Skin epidermis (tissue), 12 donors: ENCODE data around the gene REM2.

ENCODE experiments used
- H3K27ac ChIP-seq, 21 experiments: fragments of 200-600 bp; sonication (generic) in 11 of 21; one replicate each; pipeline ENCODE4 v1.5.0; 2020; ENCODE audit warnings: mild to moderate bottlenecking in 3 of 21, inconsistent platforms in 2 of 21, moderate library complexity in 2 of 21
- H3K4me3 ChIP-seq, 7 experiments: fragments of 200-600 bp; sonication (generic) in 2 of 7; one replicate each; pipeline ENCODE4 v1.5.0; 2020; ENCODE audit warnings: inconsistent platforms in 2 of 7, mild to moderate bottlenecking in 2 of 7, moderate library complexity in 1 of 7

REM2 gene

DNA sequence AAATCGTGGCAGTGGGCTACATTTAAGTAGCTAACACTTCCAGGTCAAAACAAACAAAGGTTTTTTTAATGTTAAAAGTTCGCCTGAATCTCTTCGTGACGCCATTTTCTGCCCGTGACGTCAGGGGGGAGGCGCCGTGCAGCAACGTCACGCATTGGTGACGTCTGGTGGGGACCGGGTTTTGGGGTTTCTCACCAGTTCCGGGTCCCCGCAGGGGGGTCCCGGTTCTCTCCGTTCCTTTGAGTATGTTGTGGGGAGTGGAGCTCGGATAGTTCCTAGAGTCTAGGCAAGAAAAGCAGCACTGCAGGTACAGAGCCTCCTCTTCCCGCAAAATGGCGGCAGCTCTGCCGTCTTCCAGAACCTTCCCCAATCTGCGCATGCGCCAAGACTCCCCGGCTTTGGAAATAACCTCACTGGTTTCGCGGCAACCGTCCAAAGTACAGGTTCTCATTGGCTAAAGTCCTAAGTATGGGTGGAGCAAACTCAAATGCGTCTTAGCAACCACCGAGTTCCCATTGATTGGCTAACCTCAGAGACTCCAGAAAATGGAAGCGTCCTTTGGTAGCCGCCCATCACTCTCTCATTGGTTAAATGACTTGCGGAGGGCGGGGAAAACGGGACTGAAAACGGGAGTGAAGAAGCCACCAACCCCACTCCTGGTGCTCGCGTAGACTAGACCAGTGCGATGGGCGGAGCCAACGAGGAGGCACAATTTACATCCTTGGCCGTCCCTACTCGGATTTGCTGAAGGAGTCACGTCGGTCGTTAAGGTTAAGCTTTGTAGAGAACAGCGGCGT, 36.0 kb downstream of the REM2 start, which contains the start of gene RBM23:
Gene RBM23 (minus strand): TSS at position 346 of the 797 bp plus-strand sequence.
- Histone ChIP-seq H3K27ac (peak within 1 kb of the TSS; percentile 61 to 99 (median 97)), H3K4me3 (peak within 1 kb of the TSS; percentile 61 to 93 (median 76))

GRCh38 chr14:22919601-22919921, 36.5 kb downstream of the REM2 start:
- peak overlapping the region in 6 of 7 experiments; percentile 9 to 93 (median 46) for H3K4me3 ChIP-seq

DNA sequence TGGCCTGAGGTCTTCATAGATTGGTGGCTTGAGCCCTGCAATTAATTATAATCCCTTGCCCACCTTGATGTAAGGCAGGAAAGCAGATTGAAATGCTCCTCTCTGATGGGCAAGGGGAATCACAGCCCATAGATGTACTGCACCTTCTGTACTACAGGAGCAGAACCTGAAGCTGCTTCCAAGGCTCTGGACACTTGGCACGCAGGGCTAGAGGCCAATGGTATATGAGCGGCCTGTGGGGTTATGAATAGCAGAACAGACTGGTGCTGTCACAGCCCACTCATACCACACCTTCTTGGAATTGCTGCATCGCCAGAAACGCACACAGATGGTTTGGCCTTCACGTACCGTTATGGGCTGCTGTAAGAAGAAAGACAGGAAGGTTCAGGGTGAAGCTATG, 37.7 kb downstream of the REM2 start:
- peak overlapping the region in 3 of 21 experiments; percentile 49 to 97 (median 94) for H3K27ac ChIP-seq
- no peak overlapping the region for H3K4me3 ChIP-seq

More at GRCh38 chr14:22919601-22919921, 36.5 kb downstream of the REM2 start:
- H3K27ac ChIP-seq = peak overlapping the region in 20 of 21 experiments; percentile 39 to 99 (median 86)

DNA sequence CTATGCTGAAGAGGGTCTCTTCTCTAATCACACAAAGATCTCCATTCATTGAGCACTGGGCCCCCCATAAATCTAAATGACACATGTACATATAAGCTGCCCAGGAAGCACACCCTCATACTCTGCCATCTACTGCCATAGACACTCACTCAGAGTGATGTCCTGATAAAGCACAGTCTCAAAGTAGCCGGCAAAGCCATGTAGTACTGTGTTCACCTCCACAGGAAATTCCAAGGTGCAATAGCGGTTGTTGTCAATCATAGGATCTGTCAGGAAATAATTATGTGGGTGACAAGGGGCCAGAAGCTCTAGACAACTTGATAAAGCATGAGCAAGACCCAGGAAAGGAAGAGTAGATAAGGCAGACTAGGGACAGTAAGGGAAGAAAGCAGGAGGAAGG, 39.3 kb downstream of the REM2 start:
- Histone ChIP-seq H3K4me3 (no peak overlapping the region), H3K27ac (no peak overlapping the region)

- Histone ChIP-seq H3K27ac (no peak overlapping the region), H3K4me3 (no peak overlapping the region)
Observed at GRCh38 chr14:22923746-22924145, 40.7 kb downstream of the REM2 start.

DNA sequence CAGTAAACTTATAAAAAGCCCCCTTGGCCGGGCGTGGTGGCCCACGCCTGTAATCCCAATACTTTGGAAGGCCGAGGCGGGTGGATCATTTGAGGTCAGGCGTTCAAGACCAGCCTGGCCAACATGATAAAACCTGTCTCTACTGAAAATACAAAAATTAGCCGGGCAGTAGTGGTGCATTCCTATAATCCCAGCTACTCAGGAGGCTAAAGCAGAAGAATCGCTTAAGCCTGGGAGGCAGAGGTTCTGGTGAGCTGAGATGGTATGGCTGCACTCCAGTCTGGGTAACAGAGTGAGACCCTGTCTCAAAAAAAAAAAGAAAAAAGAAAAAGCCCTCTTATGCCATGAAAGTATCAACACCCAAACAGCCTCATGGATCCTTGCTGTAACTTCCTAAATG, 42.5 kb downstream of the REM2 start:
- Histone ChIP-seq H3K27ac (peak overlapping the region in 1 of 21 experiments; percentile 24), H3K4me3 (no peak overlapping the region)

DNA sequence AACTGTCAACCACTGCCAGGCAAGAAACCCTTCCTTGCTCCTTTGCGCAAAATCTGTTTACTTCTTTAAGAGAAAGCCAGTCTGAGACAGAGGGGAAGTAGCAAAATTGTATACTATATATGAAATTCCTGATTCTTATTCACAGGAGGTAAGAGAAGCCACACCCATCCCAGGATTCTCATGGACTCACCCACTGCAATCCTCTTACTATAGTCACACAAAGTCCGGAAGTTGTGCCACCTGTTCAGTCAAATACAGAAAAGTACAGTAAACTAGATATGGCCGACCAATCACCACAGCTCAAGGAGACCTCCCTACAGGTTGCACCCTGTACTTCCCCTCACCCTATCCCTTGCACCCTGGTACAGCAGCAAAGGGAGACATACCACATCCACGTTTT, 43.3 kb downstream of the REM2 start:
- peak overlapping the region in 1 of 21 experiments; percentile 24 for H3K27ac ChIP-seq
- H3K4me3 ChIP-seq = no peak overlapping the region

DNA sequence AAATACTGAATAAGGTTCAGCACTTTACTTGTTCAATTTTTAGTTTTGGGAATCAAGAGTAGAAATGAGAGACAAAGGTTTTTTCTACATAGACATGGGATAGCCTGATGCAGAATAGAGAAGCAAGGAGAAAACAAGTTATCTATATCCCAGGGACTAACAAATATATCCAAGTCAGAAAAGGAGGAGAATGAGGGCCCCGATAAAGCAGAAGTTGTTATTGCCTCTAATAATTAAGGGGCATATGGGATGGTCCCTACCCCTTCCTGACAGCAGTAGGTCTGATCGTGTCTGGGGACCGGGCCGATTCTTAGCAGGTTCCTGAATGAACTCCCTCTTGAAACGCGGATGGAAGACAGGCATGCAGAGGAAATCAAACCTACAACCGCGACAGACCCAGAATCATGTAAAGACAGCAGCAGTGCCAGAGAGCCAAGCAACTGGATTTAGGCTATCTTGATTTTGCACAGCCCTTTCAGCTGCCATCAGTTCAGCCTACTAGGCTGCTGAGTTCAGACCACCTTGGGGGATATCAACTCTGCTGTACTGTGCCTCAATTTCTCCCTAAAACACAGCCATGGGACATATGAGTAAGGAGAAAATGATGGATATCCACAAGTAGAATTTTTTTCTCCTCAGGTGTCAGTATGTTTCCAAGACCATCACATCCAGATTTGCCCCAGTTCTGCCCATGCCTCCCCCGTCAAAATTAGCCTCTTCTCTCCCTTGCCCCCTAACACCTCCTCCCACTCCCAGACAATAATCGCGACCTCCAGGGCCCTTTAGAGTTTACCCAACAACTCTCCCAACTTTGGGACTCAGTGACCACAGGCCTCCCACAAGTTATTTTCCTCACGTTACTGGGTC, 45.4 kb downstream of the REM2 start:
- Histone ChIP-seq H3K4me3 (peak overlapping the region; percentile 73 to 94 (median 84)), H3K27ac (peak overlapping the region in 20 of 21 experiments; percentile 72 to 95 (median 89))

- Histone ChIP-seq H3K27ac (peak within 1 kb of the TSS in 20 of 21 experiments; percentile 72 to 95 (median 89)), H3K4me3 (peak within 1 kb of the TSS; percentile 73 to 94 (median 84))
Observed at GRCh38 chr14:22929104-22929960, 46.3 kb downstream of the REM2 start, which contains the start of gene PRMT5. TSS of gene PRMT5 (minus strand) at chr14:22929376. CDS start at chr14:22929361, 15 bp downstream.

DNA sequence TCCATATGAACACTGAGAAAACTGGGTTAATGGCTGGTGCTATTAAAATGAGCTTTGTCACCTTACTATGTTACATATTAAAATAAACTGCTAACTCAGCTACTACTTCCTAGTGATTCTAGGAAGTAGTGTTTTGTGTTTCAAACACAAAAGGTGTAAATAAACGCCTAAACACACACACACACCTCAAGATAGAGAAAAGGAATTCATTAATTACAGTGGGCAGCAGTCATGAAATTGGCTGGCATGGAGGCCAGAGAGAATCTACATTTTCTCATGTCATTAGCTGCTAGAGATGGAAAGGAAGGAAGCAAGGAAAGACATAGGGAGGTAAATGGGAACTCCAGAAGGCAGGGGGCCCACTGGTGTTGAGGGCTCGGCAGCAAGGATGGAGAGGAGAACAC, 46.9 kb downstream of the REM2 start:
- H3K4me3 ChIP-seq = peak overlapping the region; percentile 24 to 94 (median 84)

DNA sequence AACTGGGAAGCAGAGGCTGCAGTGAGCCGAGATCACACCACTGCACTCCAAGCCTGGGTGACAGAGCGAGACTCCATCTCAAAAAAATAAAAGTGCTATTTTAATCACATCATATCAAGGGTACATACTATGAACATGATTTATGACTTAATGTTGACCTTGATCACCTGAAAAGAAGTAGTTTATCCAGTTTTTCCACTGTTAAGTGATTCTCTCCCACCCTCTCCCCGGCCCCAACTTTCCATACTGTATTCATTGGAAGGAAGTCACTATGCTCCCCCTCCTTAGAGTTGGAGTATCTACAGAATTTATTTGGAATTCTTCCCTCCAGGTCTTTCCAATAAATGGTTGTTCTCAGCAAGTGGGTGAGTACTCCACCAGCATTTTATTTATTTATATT, 49.1 kb downstream of the REM2 start:
- Histone ChIP-seq H3K27ac (no peak overlapping the region), H3K4me3 (no peak overlapping the region)

More for the DNA sequence above, 46.9 kb downstream of the REM2 start:
- H3K27ac ChIP-seq = peak overlapping the region in 19 of 21 experiments; percentile 34 to 93 (median 75)

- H3K27ac ChIP-seq = no peak overlapping the region
- H3K4me3 ChIP-seq = no peak overlapping the region
Observed at GRCh38 chr14:22935156-22935555, 52.1 kb downstream of the REM2 start.
